Bronchial epithelial cell (primary cell): ENCODE results near the gene RET. TPM values are rescaled to one million over a fixed set of nuclear protein-coding genes. Genes with fewer than 3 reads are reported as not detected.

Source experiments
- DNase-seq: peaks from one replicate; pipeline ENCODE4 v3.0.0-alpha.2; 2010; ENCODE audit warnings: low read depth
- FAIRE-seq: peaks from 2 replicates; lab custom pipeline; 2011; peaks lifted over from hg19 to GRCh38; lab: Jason Lieb, UNC
- H3K27me3 ChIP-seq: 2 replicates; pipeline ENCODE4 v1.5.1; 2011; ENCODE audit warnings: low read length; ENCODE audit not compliant: control insufficient read depth, insufficient read depth
- H3K36me3 ChIP-seq: 2 replicates; pipeline ENCODE4 v1.5.1; 2011; ENCODE audit warnings: low read length; ENCODE audit not compliant: control insufficient read depth, insufficient read depth
- H3K4me3 ChIP-seq: 2 replicates; pipeline ENCODE4 v1.5.1; 2011; ENCODE audit warnings: mild to moderate bottlenecking, low read depth, low read length, control low read depth
- total RNA-seq: library from RNA; depleted of rRNA; stranded (reverse); fragments of >200 nt; gene quantifications from 2 replicates; pipeline ENCODE4 v1.2.1, GENCODE V29; 2014
- TF ChIP-seq, protein P1 (sequence below): IDR thresholded peaks from 2 replicates; pipeline ENCODE4 v1.5.1; 2011; ENCODE audit warnings: mild to moderate bottlenecking, moderate library complexity, low read length, control low read depth, inconsistent platforms; ENCODE audit not compliant: insufficient read depth, severe bottlenecking

The RET gene
- total RNA-seq, 1 donor from 2014 or later: 0.53 TPM

GRCh38 chr10:43074827-43075611, 1.9 kb upstream of the RET start:
- DNase-seq (no peak), FAIRE-seq (no peak)
- Histone ChIP-seq H3K4me3 (no peak overlapping the region), H3K36me3 (no peaks in the 10 kb centered on the region), H3K27me3 (peaks cover 9% of the 10 kb centered on the region)
- TF ChIP-seq, protein P1, sequence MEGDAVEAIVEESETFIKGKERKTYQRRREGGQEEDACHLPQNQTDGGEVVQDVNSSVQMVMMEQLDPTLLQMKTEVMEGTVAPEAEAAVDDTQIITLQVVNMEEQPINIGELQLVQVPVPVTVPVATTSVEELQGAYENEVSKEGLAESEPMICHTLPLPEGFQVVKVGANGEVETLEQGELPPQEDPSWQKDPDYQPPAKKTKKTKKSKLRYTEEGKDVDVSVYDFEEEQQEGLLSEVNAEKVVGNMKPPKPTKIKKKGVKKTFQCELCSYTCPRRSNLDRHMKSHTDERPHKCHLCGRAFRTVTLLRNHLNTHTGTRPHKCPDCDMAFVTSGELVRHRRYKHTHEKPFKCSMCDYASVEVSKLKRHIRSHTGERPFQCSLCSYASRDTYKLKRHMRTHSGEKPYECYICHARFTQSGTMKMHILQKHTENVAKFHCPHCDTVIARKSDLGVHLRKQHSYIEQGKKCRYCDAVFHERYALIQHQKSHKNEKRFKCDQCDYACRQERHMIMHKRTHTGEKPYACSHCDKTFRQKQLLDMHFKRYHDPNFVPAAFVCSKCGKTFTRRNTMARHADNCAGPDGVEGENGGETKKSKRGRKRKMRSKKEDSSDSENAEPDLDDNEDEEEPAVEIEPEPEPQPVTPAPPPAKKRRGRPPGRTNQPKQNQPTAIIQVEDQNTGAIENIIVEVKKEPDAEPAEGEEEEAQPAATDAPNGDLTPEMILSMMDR: no peak

- Histone ChIP-seq H3K4me3 (no peak overlapping the region), H3K36me3 (no peaks in the 10 kb centered on the region), H3K27me3 (peaks cover 9% of the 10 kb centered on the region)
- FAIRE-seq (no peak), DNase-seq (peak; percentile 13)
- TF ChIP-seq, protein P1: peak; percentile 34
Measured at GRCh38 chr10:43075612-43076003, 1.3 kb upstream of the RET start.

DNA sequence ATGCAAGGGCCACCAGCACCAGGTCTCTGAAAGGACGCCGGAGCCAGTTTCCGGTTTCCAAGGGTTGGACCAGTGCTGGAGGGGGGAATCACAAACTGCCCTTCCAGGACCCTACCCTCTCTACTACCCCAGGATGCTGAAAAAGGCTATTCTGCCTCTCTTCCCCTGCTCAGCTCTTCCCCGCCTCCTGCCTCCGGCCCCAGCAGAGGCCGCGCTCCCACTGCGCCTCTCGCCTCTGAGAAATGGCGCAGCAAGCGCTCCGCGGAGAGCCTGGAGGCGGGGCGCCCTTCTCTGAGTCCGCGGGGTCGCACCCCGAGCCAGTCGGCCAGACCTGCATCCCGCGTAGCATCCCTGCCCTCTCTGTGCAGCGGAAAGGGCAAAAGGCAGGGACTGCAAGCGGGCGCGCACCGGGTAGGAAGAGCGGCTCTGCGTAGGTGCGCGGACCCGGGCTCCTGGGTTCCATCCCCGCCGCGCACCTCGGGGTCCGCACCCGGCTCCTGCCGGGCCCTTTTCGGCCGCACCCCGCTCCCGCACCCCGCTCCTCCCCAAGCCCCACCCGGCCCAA, 476 bp upstream of the RET start:
- TF ChIP-seq, protein P1: no peak
- DNase-seq: no peak
- H3K27me3 ChIP-seq: peaks cover 9% of the 10 kb centered on the region
- H3K4me3 ChIP-seq: no peak overlapping the region
- H3K36me3 ChIP-seq: no peaks in the 10 kb centered on the region
- FAIRE-seq: no peak

- H3K27me3 ChIP-seq: peaks cover 9% of the 10 kb centered on the region
- TF ChIP-seq, protein P1: no peak
- no peaks in the 10 kb centered on the region for H3K36me3 ChIP-seq
- H3K4me3 ChIP-seq: no peak overlapping the region
- FAIRE-seq (no peak), DNase-seq (no peak)
Measured at GRCh38 chr10:43077421-43078171, 727 bp downstream of the RET start.

- TF ChIP-seq, protein P1: no peak
- peaks cover 9% of the 10 kb centered on the region for H3K27me3 ChIP-seq
- DNase-seq (no peak), FAIRE-seq (no peak)
- no peak overlapping the region for H3K4me3 ChIP-seq
- no peaks in the 10 kb centered on the region for H3K36me3 ChIP-seq
Measured at GRCh38 chr10:43078175-43078985, 1.5 kb downstream of the RET start.
